Activated CD4-positive, alpha-beta memory T cell treated with anti-CD3 and anti-CD28 coated beads for 36 hours (primary cell): Measurements from ENCODE around the gene CEP162. TPM values are rescaled to one million over a fixed set of nuclear protein-coding genes. Genes with fewer than 3 reads are reported as not detected.

Experiments
- CTCF ChIA-PET: fragments of 350-600 bp; sonication (Branson Sonifier 250); formaldehyde crosslinking; loops from one replicate; lab custom pipeline; 2021; ENCODE audit warnings: antibody characterized with exemption, inconsistent platforms; lab: Charles Lee
- POLR2A ChIA-PET: fragments of 350-600 bp; sonication (Branson Sonifier 250); formaldehyde crosslinking; loops from one replicate; lab custom pipeline; 2021; ENCODE audit warnings: antibody characterized with exemption; lab: Charles Lee
- DNase-seq: peaks from one replicate; pipeline ENCODE4 v3.0.0-alpha.2; 2020
- H3K27ac Mint-ChIP-seq: one replicate; pipeline ENCODE4 v1.8.0; 2021; ENCODE audit warnings: mixed read lengths
- H3K27me3 Mint-ChIP-seq: one replicate; pipeline ENCODE4 v1.8.0; 2021; ENCODE audit warnings: mixed read lengths
- H3K36me3 Mint-ChIP-seq: one replicate; pipeline ENCODE4 v1.8.0; 2021; ENCODE audit warnings: mixed read lengths
- H3K4me1 Mint-ChIP-seq: one replicate; pipeline ENCODE4 v1.8.0; 2021; ENCODE audit warnings: low read depth, mixed read lengths
- H3K4me3 Mint-ChIP-seq: one replicate; pipeline ENCODE4 v1.8.0; 2021; ENCODE audit warnings: mild to moderate bottlenecking, mixed read lengths
- H3K9me3 Mint-ChIP-seq: one replicate; pipeline ENCODE4 v1.8.0; 2021; ENCODE audit warnings: mixed read lengths
- intact Hi-C: fragments of 100-400 bp; cut with micrococcal nuclease; formaldehyde crosslinking; loops from one replicate; pipeline ENCODE4 v1.15.1; 2023
- total RNA-seq, 2 experiments: library from RNA; stranded (reverse); gene quantifications; one replicate each; pipeline ENCODE4 v1.2.3, GENCODE V29; 2021

The CEP162 gene, protein sequence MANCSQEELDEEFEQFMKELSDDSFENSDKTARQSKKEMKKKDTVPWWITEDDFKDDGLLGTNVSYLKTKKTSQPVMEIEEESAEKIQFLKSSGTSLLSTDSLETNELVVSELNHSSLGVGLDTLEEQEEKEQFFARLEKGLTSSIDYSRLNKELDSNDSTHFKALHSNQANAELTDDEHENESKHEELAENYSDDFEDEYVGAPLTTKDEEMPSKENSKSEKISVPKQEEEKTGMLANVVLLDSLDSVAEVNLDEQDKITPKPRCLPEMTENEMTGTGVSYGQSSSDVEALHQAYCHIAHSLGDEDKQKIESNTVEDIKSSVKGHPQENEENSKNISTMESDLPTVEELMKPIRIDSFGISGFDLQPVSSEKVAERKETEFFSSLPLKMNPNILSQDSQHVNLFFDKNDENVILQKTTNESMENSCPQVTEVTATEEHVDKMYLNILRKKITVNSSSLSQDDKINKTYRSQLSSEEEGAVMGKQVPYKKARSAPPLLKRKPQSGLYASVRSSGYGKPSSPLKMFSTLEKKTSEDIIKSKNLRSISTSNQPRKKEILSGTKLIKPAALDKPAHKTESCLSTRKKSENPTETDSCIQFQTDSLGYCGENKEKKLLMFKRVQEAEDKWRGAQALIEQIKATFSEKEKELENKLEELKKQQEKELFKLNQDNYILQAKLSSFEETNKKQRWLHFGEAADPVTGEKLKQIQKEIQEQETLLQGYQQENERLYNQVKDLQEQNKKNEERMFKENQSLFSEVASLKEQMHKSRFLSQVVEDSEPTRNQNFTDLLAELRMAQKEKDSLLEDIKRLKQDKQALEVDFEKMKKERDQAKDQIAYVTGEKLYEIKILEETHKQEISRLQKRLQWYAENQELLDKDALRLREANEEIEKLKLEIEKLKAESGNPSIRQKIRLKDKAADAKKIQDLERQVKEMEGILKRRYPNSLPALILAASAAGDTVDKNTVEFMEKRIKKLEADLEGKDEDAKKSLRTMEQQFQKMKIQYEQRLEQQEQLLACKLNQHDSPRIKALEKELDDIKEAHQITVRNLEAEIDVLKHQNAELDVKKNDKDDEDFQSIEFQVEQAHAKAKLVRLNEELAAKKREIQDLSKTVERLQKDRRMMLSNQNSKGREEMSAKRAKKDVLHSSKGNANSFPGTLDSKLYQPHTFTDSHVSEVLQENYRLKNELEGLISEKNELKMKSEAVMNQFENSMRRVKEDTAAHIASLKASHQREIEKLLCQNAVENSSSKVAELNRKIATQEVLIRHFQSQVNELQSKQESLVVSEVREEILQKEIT (N-terminal part only)
- 1 to 10 TPM; 5.4 to 6.3 TPM for total RNA-seq

DNA sequence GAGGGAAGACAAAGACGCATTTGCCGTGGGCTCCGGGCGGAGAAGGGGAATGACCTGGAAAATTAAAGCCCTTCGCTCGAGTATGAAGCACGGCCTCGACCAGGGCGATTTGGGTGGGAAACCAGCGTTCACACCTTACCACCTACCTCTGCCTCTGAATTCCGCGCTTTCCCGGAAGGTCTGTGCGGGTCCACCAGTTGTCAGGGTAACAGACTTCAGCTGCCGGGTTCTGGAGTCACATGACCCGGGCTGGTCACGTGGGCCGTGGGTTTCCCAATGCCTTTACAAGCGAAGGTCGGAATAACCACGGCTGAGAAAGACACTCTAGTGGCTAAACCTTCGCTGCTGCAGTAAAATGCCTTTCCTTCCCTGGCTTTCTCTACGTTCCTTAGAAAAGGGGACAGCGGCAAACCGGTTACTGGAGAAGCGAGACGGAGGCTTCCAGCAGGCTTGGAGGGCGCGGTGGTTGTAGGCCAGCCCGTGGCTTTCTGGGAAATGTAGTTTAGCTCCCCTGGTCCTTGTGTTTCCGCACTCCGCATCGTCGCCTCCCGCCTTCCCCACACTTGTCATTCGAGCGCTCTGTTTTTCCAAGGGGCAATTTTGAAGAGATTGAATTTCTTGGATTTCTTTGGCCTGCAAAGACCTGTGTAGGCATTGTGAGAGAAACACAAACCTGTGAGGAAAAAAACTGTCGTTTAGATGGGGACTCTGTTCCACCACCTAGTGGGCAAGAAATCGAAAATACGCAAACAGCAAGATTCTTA is at the start of gene CEP162:
Gene CEP162 (minus strand): TSS at position 210 of the 764 bp plus-strand sequence. CDS start 1,250 bp downstream, outside the sequence.
- intact Hi-C loops = loop anchor here (1.0 to 10.0 kb wide), 8 partner anchors 193 to 1451 kb away; partner anchors contain the start of genes CYB5R4, MRAP2, PGM3 and RWDD2A
- Mint-ChIP-seq H3K4me3 (peak within 1 kb of the TSS; percentile 100), H3K27me3 (peaks cover 6% of the 10 kb centered on the region), H3K27ac (peak within 1 kb of the TSS; percentile 93), H3K4me1 (peaks cover 14% of the 10 kb centered on the region), H3K9me3 (no peaks in the 10 kb centered on the region), H3K36me3 (no peaks in the 10 kb centered on the region)
- peak; percentile 92 for DNase-seq
- ChIA-PET CTCF (interaction anchor here (0.6 to 2.5 kb wide), 26 partner anchors 8 to 1162 kb away, joined by 3 to 20 read pairs (median 3); partner anchors contain the start of genes CYB5R4 and UBE3D), POLR2A (interaction anchor here (1.6 kb wide), 1 partner anchor 368 kb away, joined by 5 read pairs; the partner anchor contains the start of gene CYB5R4)

DNA sequence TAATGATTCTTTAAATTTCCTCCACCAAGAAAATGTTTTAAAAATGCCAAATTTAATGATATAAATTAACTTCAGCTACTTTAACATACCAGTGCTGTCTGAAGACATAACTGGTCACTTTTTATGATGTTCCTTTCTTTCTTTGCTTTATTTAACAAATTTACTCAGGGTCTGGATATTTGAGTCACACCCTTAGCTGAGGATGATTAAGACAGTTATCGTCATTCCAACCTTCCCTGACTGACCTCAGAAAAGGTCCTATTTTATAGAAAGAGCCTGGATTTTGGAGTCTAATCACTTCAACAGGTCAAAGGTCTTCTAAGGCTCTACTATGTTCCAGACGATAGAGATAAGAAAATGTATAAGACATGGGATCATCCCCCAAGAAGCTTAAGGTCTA is 47.4 kb upstream of the CEP162 start:
- no peak overlapping the region for H3K27ac Mint-ChIP-seq
- no peaks in the 10 kb centered on the region for H3K36me3 Mint-ChIP-seq
- peaks cover 7% of the 10 kb centered on the region for H3K27me3 Mint-ChIP-seq
- ChIA-PET CTCF (no interaction called here), POLR2A (no interaction called here)
- H3K4me1 Mint-ChIP-seq = no peaks in the 10 kb centered on the region
- no peak overlapping the region for H3K4me3 Mint-ChIP-seq
- H3K9me3 Mint-ChIP-seq = no peaks in the 10 kb centered on the region
- intact Hi-C loops = no loop called here
- DNase-seq = no peak

DNA sequence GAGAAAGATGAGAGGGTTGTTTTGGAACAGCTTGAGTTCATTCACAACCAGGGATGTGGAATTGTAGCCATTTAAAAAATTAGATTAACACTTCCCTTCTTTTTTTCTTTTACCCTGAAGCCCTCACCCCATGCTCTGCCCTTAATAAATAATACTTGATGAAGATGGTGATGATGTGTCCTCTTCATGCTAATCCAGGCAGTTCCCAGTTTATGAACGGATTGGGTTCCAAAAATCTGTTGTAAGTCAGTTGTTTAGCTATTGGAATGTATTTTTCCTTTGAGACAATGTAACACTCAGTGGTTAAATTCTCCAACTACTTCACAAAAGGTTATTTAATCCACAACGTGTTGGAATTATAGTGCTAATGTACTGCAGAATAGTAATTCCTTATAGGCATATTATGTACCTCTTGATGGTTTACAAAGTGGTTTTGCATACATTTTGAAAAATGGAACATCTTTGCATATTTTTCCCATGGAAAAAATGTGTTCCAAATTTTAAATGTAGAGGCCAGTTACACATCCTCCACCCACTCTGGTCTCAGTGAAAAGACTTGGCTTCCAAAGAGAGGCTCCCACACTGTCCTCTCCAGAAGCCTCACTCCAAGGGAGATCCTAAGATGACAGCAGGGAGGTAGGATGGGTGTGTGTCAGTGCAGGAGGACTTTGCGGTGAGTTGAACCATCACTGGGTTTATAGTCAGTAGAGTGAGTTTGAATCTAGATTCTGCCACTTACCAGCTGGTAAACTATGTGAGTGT is 45.8 kb upstream of the CEP162 start:
- no peak for DNase-seq
- no peaks in the 10 kb centered on the region for H3K36me3 Mint-ChIP-seq
- no peak overlapping the region for H3K4me3 Mint-ChIP-seq
- ChIA-PET POLR2A (no interaction called here), CTCF (no interaction called here)
- H3K9me3 Mint-ChIP-seq = no peaks in the 10 kb centered on the region
- H3K4me1 Mint-ChIP-seq = no peaks in the 10 kb centered on the region
- peaks cover 5% of the 10 kb centered on the region for H3K27me3 Mint-ChIP-seq
- H3K27ac Mint-ChIP-seq = no peak overlapping the region
- intact Hi-C loops = no loop called here

DNA sequence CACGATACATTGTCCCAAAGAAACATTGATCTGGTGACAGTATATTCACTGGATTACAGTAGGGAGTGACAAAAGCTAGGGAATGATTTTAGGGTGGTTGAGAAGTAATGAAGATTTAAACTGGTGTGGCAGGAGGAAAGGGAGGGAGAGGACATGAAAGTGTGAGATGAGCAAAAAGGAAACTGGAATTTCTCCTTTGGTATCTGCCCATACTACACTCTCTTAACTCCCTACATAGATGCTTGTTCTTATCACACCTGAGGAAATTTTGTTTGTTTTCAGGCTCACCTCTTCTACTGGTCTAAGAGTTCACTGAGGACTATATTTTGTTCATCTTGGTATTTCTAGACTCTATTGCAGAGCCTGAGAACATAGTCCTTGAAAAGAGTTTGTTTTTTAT is 44.9 kb upstream of the CEP162 start:
- CTCF ChIA-PET = no interaction called here
- intact Hi-C loops = no loop called here
- H3K9me3 Mint-ChIP-seq = no peaks in the 10 kb centered on the region

DNA sequence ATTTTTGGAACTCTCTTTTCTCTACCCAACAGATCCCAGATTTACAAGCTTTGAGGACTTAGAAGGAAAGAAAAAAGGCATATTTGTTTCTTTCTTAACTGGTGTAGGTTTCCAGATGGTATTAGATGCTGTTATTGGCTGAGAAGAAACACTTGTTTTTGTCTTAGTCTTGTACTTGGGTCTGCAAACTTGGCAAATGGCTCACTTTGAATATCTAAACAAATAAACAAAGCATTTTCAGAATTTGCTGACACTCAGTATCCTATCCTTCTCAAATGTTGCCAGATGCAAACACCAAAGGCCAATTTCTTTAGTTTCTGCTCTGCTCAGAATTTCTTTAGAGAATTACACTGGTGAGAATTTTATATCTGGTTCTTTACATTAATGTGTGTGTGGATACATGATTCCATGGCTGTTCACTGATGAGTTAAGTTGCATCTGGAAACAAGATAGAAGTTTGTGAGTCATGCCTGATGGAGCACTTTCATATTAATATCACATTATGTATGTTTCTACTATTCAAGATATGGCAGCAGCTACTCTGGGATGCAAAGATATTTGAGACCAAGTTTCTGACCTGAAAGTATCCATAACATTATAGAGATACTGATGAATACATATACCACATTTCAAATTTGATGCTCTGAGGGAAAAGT is 43.7 kb upstream of the CEP162 start:
- intact Hi-C loops = no loop called here
- Mint-ChIP-seq H3K27me3 (peaks cover 5% of the 10 kb centered on the region), H3K9me3 (no peaks in the 10 kb centered on the region), H3K4me1 (no peaks in the 10 kb centered on the region), H3K36me3 (no peaks in the 10 kb centered on the region), H3K4me3 (no peak overlapping the region), H3K27ac (no peak overlapping the region)
- DNase-seq = no peak
- ChIA-PET POLR2A (no interaction called here), CTCF (no interaction called here)

More for the DNA sequence above, 44.9 kb upstream of the CEP162 start:
- Mint-ChIP-seq H3K36me3 (no peaks in the 10 kb centered on the region), H3K4me3 (no peak overlapping the region), H3K27ac (no peak overlapping the region), H3K4me1 (no peaks in the 10 kb centered on the region), H3K27me3 (peaks cover 5% of the 10 kb centered on the region)
- POLR2A ChIA-PET = no interaction called here
- no peak for DNase-seq

DNA sequence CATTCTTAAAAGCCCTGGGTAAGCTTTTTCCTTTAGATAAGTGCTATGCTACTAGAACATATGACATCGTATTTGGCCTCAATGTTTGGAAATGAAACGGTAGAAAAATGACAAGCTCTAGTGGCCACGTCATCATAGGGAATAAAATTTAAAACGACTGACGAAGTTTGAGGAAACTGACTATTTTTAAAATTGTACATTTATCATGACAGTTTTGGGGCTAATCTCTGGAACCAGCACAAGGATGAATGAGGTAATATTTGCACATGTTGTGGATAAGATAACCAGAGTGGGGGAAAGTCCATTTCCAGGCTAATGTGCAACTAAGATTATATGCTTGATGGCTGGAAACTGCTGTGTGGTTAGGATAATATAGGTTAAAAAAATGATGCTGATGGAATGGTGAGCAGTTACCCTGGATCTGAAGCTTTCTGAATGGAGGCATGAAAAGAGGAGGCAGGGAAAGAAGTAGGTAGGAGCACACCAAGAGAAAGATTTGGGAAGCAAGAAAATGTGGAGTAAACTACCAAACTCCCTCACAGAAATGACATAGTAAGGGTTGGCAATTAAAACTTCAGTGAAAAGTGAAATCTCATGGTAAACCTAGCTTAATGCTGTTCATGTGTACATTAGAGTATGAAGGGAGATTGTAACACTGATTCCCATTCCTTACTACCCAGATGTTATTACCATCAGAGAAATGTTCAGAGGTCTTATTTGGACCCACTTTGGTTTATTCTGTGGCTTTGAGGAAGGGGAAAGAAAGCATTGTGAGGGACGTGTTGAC is 42.7 kb upstream of the CEP162 start:
- Mint-ChIP-seq H3K9me3 (no peaks in the 10 kb centered on the region), H3K36me3 (no peaks in the 10 kb centered on the region), H3K4me1 (no peaks in the 10 kb centered on the region), H3K4me3 (no peak overlapping the region), H3K27ac (no peak overlapping the region), H3K27me3 (peaks cover 8% of the 10 kb centered on the region)
- intact Hi-C loops = no loop called here
- CTCF ChIA-PET = no interaction called here
- DNase-seq = no peak
- POLR2A ChIA-PET = no interaction called here

DNA sequence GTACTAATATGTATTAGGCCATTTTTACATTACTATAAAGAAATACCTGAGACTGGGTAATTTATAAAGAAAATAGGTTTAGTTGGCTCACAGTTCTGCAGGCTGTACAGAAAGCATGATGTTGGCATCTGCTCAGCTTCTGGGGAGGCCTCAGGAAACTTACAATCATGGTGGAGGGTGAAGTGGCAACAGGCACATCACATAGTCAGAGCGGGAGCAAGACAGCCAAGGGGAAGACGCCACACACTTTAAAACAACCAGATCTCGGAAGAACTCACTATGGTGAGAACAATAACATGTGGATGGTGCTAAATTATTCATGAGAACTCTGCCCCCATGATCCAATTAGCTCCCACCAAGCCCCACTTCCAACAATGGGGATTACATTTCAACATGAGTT is 41.3 kb upstream of the CEP162 start:
- no peaks in the 10 kb centered on the region for H3K36me3 Mint-ChIP-seq
- ChIA-PET POLR2A (no interaction called here), CTCF (no interaction called here)
- no peak for DNase-seq
- H3K27me3 Mint-ChIP-seq = peaks cover 8% of the 10 kb centered on the region
- no peaks in the 10 kb centered on the region for H3K4me1 Mint-ChIP-seq
- intact Hi-C loops = no loop called here
- H3K4me3 Mint-ChIP-seq = no peak overlapping the region
- H3K27ac Mint-ChIP-seq = no peak overlapping the region
- no peaks in the 10 kb centered on the region for H3K9me3 Mint-ChIP-seq

DNA sequence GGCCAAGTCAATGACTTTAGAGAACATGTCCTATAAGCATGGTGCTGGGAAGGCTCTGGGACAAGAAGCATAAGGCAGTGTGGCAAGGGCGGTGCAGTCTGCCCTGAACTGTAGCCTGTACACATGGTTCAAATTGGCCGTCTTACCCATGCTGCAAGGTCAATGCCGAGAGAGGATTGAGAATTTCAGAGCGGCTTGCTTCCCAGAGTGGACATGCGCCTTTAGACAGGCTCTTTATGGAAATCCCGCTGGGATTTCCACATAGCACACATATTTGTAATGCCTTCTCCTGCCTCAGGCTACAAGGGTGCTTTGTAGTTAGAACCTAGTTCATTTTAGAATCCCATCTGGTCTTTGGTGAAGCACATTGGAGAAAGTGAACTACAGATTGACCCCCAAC is 36.1 kb upstream of the CEP162 start:
- intact Hi-C loops = no loop called here
- CTCF ChIA-PET = no interaction called here

DNA sequence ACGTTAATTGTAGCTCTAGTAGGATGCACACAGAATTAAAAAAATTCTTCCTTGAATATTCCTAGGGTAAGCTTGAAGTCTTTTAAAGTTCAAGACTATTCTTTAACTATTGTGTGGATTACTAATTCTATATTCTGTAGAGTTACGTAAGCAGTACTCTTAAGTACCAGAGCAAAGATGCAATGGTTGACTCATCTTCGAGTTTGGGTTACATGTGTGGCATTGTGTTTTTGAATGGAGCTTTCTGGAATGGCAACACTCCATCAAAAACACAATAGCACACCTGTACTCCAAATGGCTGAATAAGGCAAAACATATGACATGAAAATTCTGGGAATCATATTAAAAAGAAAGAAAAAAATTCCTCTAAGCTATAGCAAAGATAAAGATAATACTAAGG is 33.5 kb upstream of the CEP162 start:
- intact Hi-C loops = no loop called here
- H3K4me3 Mint-ChIP-seq = no peak overlapping the region
- H3K27me3 Mint-ChIP-seq = peaks cover 11% of the 10 kb centered on the region
- no peak overlapping the region for H3K27ac Mint-ChIP-seq
- no peaks in the 10 kb centered on the region for H3K4me1 Mint-ChIP-seq
- CTCF ChIA-PET = interaction anchor here (1.0 kb wide), 1 partner anchor 33 kb away, joined by 3 read pairs; no protein-coding TSS in a partner anchor
- DNase-seq = no peak
- POLR2A ChIA-PET = no interaction called here
- H3K36me3 Mint-ChIP-seq = no peaks in the 10 kb centered on the region
- no peaks in the 10 kb centered on the region for H3K9me3 Mint-ChIP-seq

More for the DNA sequence above, 36.1 kb upstream of the CEP162 start:
- DNase-seq = no peak
- no peak overlapping the region for H3K27ac Mint-ChIP-seq
- H3K4me3 Mint-ChIP-seq = no peak overlapping the region
- no peaks in the 10 kb centered on the region for H3K9me3 Mint-ChIP-seq
- no peaks in the 10 kb centered on the region for H3K4me1 Mint-ChIP-seq
- POLR2A ChIA-PET = no interaction called here
- peaks cover 10% of the 10 kb centered on the region for H3K27me3 Mint-ChIP-seq
- no peaks in the 10 kb centered on the region for H3K36me3 Mint-ChIP-seq

DNA sequence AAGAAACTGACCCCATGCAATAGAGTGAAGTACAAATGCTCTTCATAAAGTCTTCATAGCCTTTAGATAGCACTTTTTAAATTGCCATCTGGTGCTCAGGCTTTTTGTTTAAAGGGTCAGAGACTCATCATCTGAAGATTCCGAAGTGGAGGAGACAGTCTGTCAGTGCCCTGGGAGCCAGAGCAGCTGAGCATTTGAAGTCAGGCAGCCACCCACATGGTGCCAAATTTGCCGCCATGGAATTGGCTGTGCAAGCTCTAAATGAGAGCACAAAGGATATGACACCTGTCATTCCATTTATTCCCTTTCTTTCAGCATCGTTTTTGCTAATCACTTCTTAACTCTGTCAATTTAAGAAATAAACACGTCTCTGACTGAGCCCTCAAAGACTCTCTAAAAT is 32.8 kb upstream of the CEP162 start:
- DNase-seq = no peak
- H3K9me3 Mint-ChIP-seq = no peaks in the 10 kb centered on the region
- peaks cover 8% of the 10 kb centered on the region for H3K27me3 Mint-ChIP-seq
- H3K27ac Mint-ChIP-seq = no peak overlapping the region
- H3K36me3 Mint-ChIP-seq = no peaks in the 10 kb centered on the region
- H3K4me1 Mint-ChIP-seq = no peaks in the 10 kb centered on the region
- ChIA-PET POLR2A (no interaction called here), CTCF (no interaction called here)
- H3K4me3 Mint-ChIP-seq = no peak overlapping the region
- intact Hi-C loops = no loop called here
